H1 (cell line): ENCODE measurements around the gene LRTM2.

Experiments used
- CTCF ChIP-seq, 3 experiments: IDR thresholded peaks; 1 replicate in 2 of 3; 2 replicates in 1 of 3; pipeline versions ENCODE4 v1.5.1 to v1.6.1; 2011; ENCODE audit warnings: low read length in 3 of 3, mild to moderate bottlenecking in 3 of 3, inconsistent platforms in 2 of 3, low read depth in 1 of 3, moderate library complexity in 1 of 3; ENCODE audit not compliant: insufficient read depth in 1 of 3; ENCODE audit errors: control extremely low read depth in 1 of 3
- EGR1 ChIP-seq: IDR thresholded peaks from 2 replicates; pipeline ENCODE4 v1.6.1; 2011; ENCODE audit warnings: low read depth, low read length, borderline replicate concordance
- GABPA ChIP-seq: IDR thresholded peaks from 2 replicates; pipeline ENCODE4 v1.6.1; 2011; ENCODE audit warnings: mild to moderate bottlenecking, low read length, moderate library complexity, borderline replicate concordance; ENCODE audit not compliant: insufficient read depth
- KDM1A ChIP-seq: fragments of 200-600, 300-600 bp; sonication (generic); IDR thresholded peaks from 2 replicates; pipeline ENCODE4 v1.7.1; 2016; ENCODE audit warnings: mild to moderate bottlenecking, low read length, borderline replicate concordance
- POLR2A ChIP-seq, 2 experiments: IDR thresholded peaks; 1 replicate in 1 of 2; 2 replicates in 1 of 2; pipeline ENCODE4 v1.6.1; 2011; ENCODE audit warnings: low read depth in 2 of 2, low read length in 2 of 2, mild to moderate bottlenecking in 2 of 2; ENCODE audit errors: control extremely low read depth in 1 of 2
- SUZ12 ChIP-seq: fragments of 200-600 bp; sonication (generic); IDR thresholded peaks from 2 replicates; pipeline ENCODE4 v1.6.1; 2012; ENCODE audit warnings: mild to moderate bottlenecking, inconsistent platforms, low read length, moderate library complexity, mixed read lengths

- TF ChIP-seq POLR2A (IDR thresholded peaks at IDR 0.05; ENCODE audit: control extremely low read depth in 1 of 2, low read depth in 2 of 2, low read length in 2 of 2) (no peak), KDM1A (no peak), SUZ12 (no peak), CTCF (IDR thresholded peaks at IDR 0.05; ENCODE audit: control extremely low read depth in 1 of 3, insufficient read depth in 1 of 3, low read depth in 1 of 3, low read length in 3 of 3) (no peak), GABPA (no peak), EGR1 (no peak)
Observed at GRCh38 chr12:1885082-1885596, 64.8 kb downstream of the LRTM2 start.
